Muscle layer of duodenum (tissue), 2 donors: ENCODE measurements around the gene ASF1B.
"Not testable (repeated sequence)": the region's sequence is repeated elsewhere in the genome, so short reads cannot be mapped to it uniquely, and the experiment has no call there.

ENCODE experiments used
- H3K27ac ChIP-seq: one replicate; pipeline ENCODE4 v1.7.0; 2013; ENCODE audit warnings: mild to moderate bottlenecking, low read length
- H3K27me3 ChIP-seq: one replicate; pipeline ENCODE4 v1.7.0; 2013; ENCODE audit warnings: low read depth, mild to moderate bottlenecking, control low read depth, low read length
- H3K36me3 ChIP-seq, 2 donors: one replicate each; pipeline ENCODE4 v1.7.0; 2013; ENCODE audit warnings: low read length in 2 of 2, control low read depth in 1 of 2, mild to moderate bottlenecking in 1 of 2; ENCODE audit not compliant: insufficient read depth in 2 of 2, control insufficient read depth in 1 of 2
- H3K4me1 ChIP-seq, 2 donors: one replicate each; pipeline ENCODE4 v1.7.0; 2013; ENCODE audit warnings: low read length in 2 of 2, mild to moderate bottlenecking in 2 of 2, control low read depth in 1 of 2, moderate library complexity in 1 of 2; ENCODE audit not compliant: insufficient read depth in 2 of 2, control insufficient read depth in 1 of 2
- H3K4me3 ChIP-seq, 2 donors: one replicate each; pipeline ENCODE4 v1.7.0; 2013; ENCODE audit warnings: low read length in 2 of 2, low read depth in 1 of 2, mild to moderate bottlenecking in 1 of 2
- H3K9me3 ChIP-seq, 2 donors: one replicate each; pipeline ENCODE4 v1.7.0; 2013; ENCODE audit warnings: low read length in 2 of 2, control low read depth in 1 of 2, mild to moderate bottlenecking in 1 of 2; ENCODE audit not compliant: control insufficient read depth in 1 of 2
- donor health status: healthy.

Gene ASF1B

GRCh38 chr19:14147797-14148605, 11.6 kb upstream of the ASF1B start:
- peaks cover 5 to 14% of the 10 kb centered on the region in 2 donors for H3K36me3 ChIP-seq
- no peaks in the 10 kb centered on the region for H3K9me3 ChIP-seq
- peak overlapping the region in 1 of 2 donors; percentile 47 for H3K4me3 ChIP-seq
- H3K4me1 ChIP-seq, result peaks cover 14 to 27% of the 10 kb centered on the region in 2 donors
- peak overlapping the region; percentile 36 for H3K27ac ChIP-seq
- H3K27me3 ChIP-seq, result no peaks in the 10 kb centered on the region

- Histone ChIP-seq H3K4me3 (no peak overlapping the region), H3K27me3 (no peaks in the 10 kb centered on the region), H3K4me1 (peaks cover 14 to 27% of the 10 kb centered on the region in 2 donors), H3K27ac (no peak overlapping the region), H3K36me3 (peaks cover 0 to 2% of the 10 kb centered on the region in 2 donors), H3K9me3 (no peaks in the 10 kb centered on the region)
These were observed 10.4 kb upstream of the ASF1B start for GRCh38 chr19:14146789-14147216.

- not testable (repeated sequence) for H3K27me3 ChIP-seq, H3K4me3 ChIP-seq, H3K9me3 ChIP-seq, H3K27ac ChIP-seq, H3K36me3 ChIP-seq
- peaks cover 14 to 27% of the 10 kb centered on the region in 2 donors for H3K4me1 ChIP-seq
These were observed 9.8 kb upstream of the ASF1B start for GRCh38 chr19:14146169-14146568.

GRCh38 chr19:14145381-14145780, 9.0 kb upstream of the ASF1B start:
- Histone ChIP-seq H3K36me3 (no peaks in the 10 kb centered on the region), H3K4me3 (no peak overlapping the region), H3K27ac (no peak overlapping the region)

GRCh38 chr19:14142262-14143190, 6.1 kb upstream of the ASF1B start:
- peaks cover 4 to 12% of the 10 kb centered on the region in 2 donors for H3K4me1 ChIP-seq
- H3K27me3 ChIP-seq, result no peaks in the 10 kb centered on the region
- H3K27ac ChIP-seq, result no peak overlapping the region
- H3K9me3 ChIP-seq, result no peaks in the 10 kb centered on the region
- H3K36me3 ChIP-seq, result no peaks in the 10 kb centered on the region
- no peak overlapping the region for H3K4me3 ChIP-seq

More at GRCh38 chr19:14145381-14145780, 9.0 kb upstream of the ASF1B start:
- H3K4me1 ChIP-seq, result peaks cover 13 to 22% of the 10 kb centered on the region in 2 donors
- no peaks in the 10 kb centered on the region for H3K27me3 ChIP-seq
- no peaks in the 10 kb centered on the region for H3K9me3 ChIP-seq

- Histone ChIP-seq H3K9me3 (no peaks in the 10 kb centered on the region), H3K4me3 (no peak overlapping the region), H3K27me3 (no peaks in the 10 kb centered on the region), H3K27ac (no peak overlapping the region), H3K36me3 (no peaks in the 10 kb centered on the region), H3K4me1 (peaks cover 4 to 15% of the 10 kb centered on the region in 2 donors)
These were observed 4.7 kb upstream of the ASF1B start for GRCh38 chr19:14141041-14141440.

- Histone ChIP-seq H3K27me3 (no peaks in the 10 kb centered on the region), H3K27ac (no peak overlapping the region), H3K4me1 (peaks cover 7 to 20% of the 10 kb centered on the region in 2 donors), H3K9me3 (no peaks in the 10 kb centered on the region), H3K36me3 (no peaks in the 10 kb centered on the region), H3K4me3 (no peak overlapping the region)
These were observed 3.6 kb upstream of the ASF1B start for GRCh38 chr19:14139944-14140343.

- no peaks in the 10 kb centered on the region for H3K27me3 ChIP-seq
- H3K4me3 ChIP-seq, result no peak overlapping the region
- no peaks in the 10 kb centered on the region for H3K36me3 ChIP-seq
- peaks cover 7 to 20% of the 10 kb centered on the region in 2 donors for H3K4me1 ChIP-seq
- H3K9me3 ChIP-seq, result no peaks in the 10 kb centered on the region
- no peak overlapping the region for H3K27ac ChIP-seq
These were observed 2.3 kb upstream of the ASF1B start for GRCh38 chr19:14138576-14139265.

GRCh38 chr19:14135985-14136508, 342 bp downstream of the ASF1B start:
- Histone ChIP-seq H3K4me3 (peak overlapping the region; percentile 44 to 84), H3K27ac (no peak overlapping the region)

GRCh38 chr19:14135355-14135754, 1.0 kb downstream of the ASF1B start:
- Histone ChIP-seq H3K4me1 (peaks cover 7 to 20% of the 10 kb centered on the region in 2 donors), H3K27me3 (no peaks in the 10 kb centered on the region), H3K36me3 (no peaks in the 10 kb centered on the region), H3K9me3 (no peaks in the 10 kb centered on the region), H3K4me3 (peak overlapping the region in 1 of 2 donors; percentile 44), H3K27ac (no peak overlapping the region)

More at GRCh38 chr19:14135985-14136508, 342 bp downstream of the ASF1B start:
- Histone ChIP-seq H3K27me3 (no peaks in the 10 kb centered on the region), H3K36me3 (no peaks in the 10 kb centered on the region), H3K9me3 (no peaks in the 10 kb centered on the region), H3K4me1 (peaks cover 7 to 20% of the 10 kb centered on the region in 2 donors)
